K562 (cell line): ENCODE measurements around the gene C5orf24. TPM values are rescaled to one million over a fixed set of nuclear protein-coding genes. Genes with fewer than 3 reads are reported as not detected.

ENCODE experiments used
- ARID3B ChIP-seq: fragments of 250-450 bp; sonication (Bioruptor Pico); IDR thresholded peaks from 2 replicates; pipeline ENCODE4 v1.4.0; 2020; ENCODE audit warnings: borderline replicate concordance
- ILK ChIP-seq: fragments of 450-650 bp; IDR thresholded peaks from 2 replicates; pipeline ENCODE4 v1.6.1; 2016; ENCODE audit warnings: missing genetic modification characterization, low read depth, mild to moderate bottlenecking, missing compliant biosample characterization, moderate library complexity, borderline replicate concordance
- MAX ChIP-seq: sonication (generic); formaldehyde crosslinking; IDR thresholded peaks from 2 replicates; pipeline ENCODE4 v1.9.0; 2022; ENCODE audit warnings: mild to moderate bottlenecking, missing genetic modification reagents
- MEIS2 ChIP-seq: fragments of 450-650 bp; IDR thresholded peaks from 2 replicates; pipeline ENCODE4 v1.6.1; 2014; ENCODE audit warnings: mild to moderate bottlenecking; ENCODE audit not compliant: partially characterized antibody
- NCOA4 ChIP-seq: fragments of 450-650 bp; IDR thresholded peaks from 2 replicates; pipeline ENCODE4 v1.6.1; 2018; ENCODE audit warnings: mild to moderate bottlenecking; ENCODE audit not compliant: partially characterized antibody
- NFXL1 ChIP-seq: fragments of 450-650 bp; formaldehyde crosslinking; IDR thresholded peaks from 2 replicates; pipeline ENCODE4 v1.4.0; 2021; ENCODE audit warnings: mild to moderate bottlenecking
- PBX2 ChIP-seq, 2 experiments: IDR thresholded peaks in 1 of 2; conservative IDR thresholded peaks in 1 of 2; 2 replicates each; pipeline ENCODE4 v1.6.1; 2016; ENCODE audit warnings: low read depth in 2 of 2, mild to moderate bottlenecking in 1 of 2, missing compliant biosample characterization in 1 of 2, missing genetic modification characterization in 1 of 2, moderate library complexity in 1 of 2
- POLR2G ChIP-seq: fragments of 200-400 bp; formaldehyde crosslinking; IDR thresholded peaks from 2 replicates; pipeline ENCODE4 v1.6.1; 2017; ENCODE audit warnings: low read depth, mild to moderate bottlenecking, antibody characterized with exemption, low read length, moderate library complexity
- TCF7L2 ChIP-seq: fragments of 150-350 bp; IDR thresholded peaks from 2 replicates; pipeline ENCODE4 v1.6.1; 2016; ENCODE audit warnings: low read depth, mild to moderate bottlenecking, low read length, moderate library complexity
- TFAP4 ChIP-seq: sonication (generic); formaldehyde crosslinking; IDR thresholded peaks from 2 replicates; pipeline ENCODE4 v1.8.0; 2022; ENCODE audit warnings: missing genetic modification reagents, mild to moderate bottlenecking, moderate library complexity, borderline replicate concordance
- YBX1 ChIP-seq: fragments of 450-650 bp; IDR thresholded peaks from 2 replicates; pipeline ENCODE4 v1.7.1; 2016; ENCODE audit warnings: mild to moderate bottlenecking
- ZBTB8A ChIP-seq: fragments of 450-650 bp; IDR thresholded peaks from 2 replicates; pipeline ENCODE4 v1.6.1; 2018; ENCODE audit warnings: mild to moderate bottlenecking, moderate library complexity; ENCODE audit not compliant: partially characterized antibody
- ZNF592 ChIP-seq: fragments of 450-650 bp; IDR thresholded peaks from 2 replicates; pipeline ENCODE4 v1.6.1; 2017; ENCODE audit warnings: antibody characterized with exemption, mild to moderate bottlenecking
- ZNF695 ChIP-seq: fragments of 450-650 bp; formaldehyde crosslinking; IDR thresholded peaks from 2 replicates; pipeline ENCODE4 v1.4.0; 2020; ENCODE audit warnings: mild to moderate bottlenecking, moderate library complexity
- polyA plus RNA-seq, 8 experiments: library from polyadenylated mRNA; depleted of rRNA in 4 of 8; stranded (reverse) in 5 of 8; unstranded in 3 of 8; fragments of >200 nt; fragmentation: Nextera tagmentation in 2 of 8; fragmentation: Illumina TruSeq in 1 of 8; extraction: Ambion mirVana in 2 of 8; extraction: Trizol in 1 of 8; gene quantifications; 2 replicates each; pipeline versions ENCODE4 v1.2.1 to v1.2.3, GENCODE V29; 2011 to 2014; ENCODE audit warnings: inconsistent platforms in 1 of 8, missing spikeins in 1 of 8
- total RNA-seq, 7 experiments: library from RNA; depleted of rRNA in 6 of 7; stranded (reverse); fragments of >200 nt in 6 of 7; fragmentation: Illumina TruSeq in 2 of 7; extraction: Trizol in 2 of 7; gene quantifications; 2 replicates each; pipeline versions ENCODE4 v1.2.1 to v1.2.3, GENCODE V29; 2011 to 2021; ENCODE audit warnings: low replicate concordance in 1 of 7

C5orf24 gene
- total and polyA plus RNA-seq, 9 of the 15 experiments (the other 6 are each of a cell fraction or from before 2014, with no cell fraction given): 8.9 to 38.6 (median 28.4) TPM

- TF ChIP-seq PBX2 (CRISPR knock-in tag; IDR thresholded peaks at IDR 0.05; ENCODE audit: low read depth): no peak
- no peak for TF ChIP-seq PBX2 (tag; conservative IDR thresholded peaks at IDR 0.05; ENCODE audit: low read depth)
- TF ChIP-seq NFXL1 (CRISPR knock-in tag): no peak
- peak; percentile 71 for TF ChIP-seq MAX (CRISPR knock-in tag)
- peak; percentile 80 for TF ChIP-seq ZNF592
- no peak for TF ChIP-seq ZBTB8A
- peak; percentile 83; the same call in 1 of the 2 replicates for TF ChIP-seq TFAP4 (CRISPR knock-in tag)
- no peak for TF ChIP-seq ARID3B (CRISPR knock-in tag)
- no peak for TF ChIP-seq ILK (tag)
- TF ChIP-seq YBX1: no peak
- TF ChIP-seq ZNF695 (CRISPR knock-in tag): no peak
- no peak for TF ChIP-seq NCOA4
- no peak for TF ChIP-seq MEIS2
- no peak for TF ChIP-seq TCF7L2
- TF ChIP-seq POLR2G: peak; percentile 96
Measured at GRCh38 chr5:134904610-134905245, 59.0 kb downstream of the C5orf24 start, which contains the start of gene PCBD2 (continued).
